Left ventricle myocardium inferior (tissue), 1 donor: Measurements from ENCODE around the gene CSRP3. TPM values are rescaled to one million over a fixed set of nuclear protein-coding genes. Genes with fewer than 3 reads are reported as not detected.

Source experiments
- DNase-seq: peaks from one replicate; pipeline ENCODE4 v3.0.0-alpha.2; 2020
- H3K27ac ChIP-seq: fragments of 200-600 bp; replicated peaks from 2 replicates; pipeline ENCODE4 v1.8.0; 2021
- H3K27me3 ChIP-seq: fragments of 200-600 bp; 2 replicates; pipeline ENCODE4 v1.8.0; 2021; ENCODE audit warnings: low read depth
- H3K36me3 ChIP-seq: fragments of 200-600 bp; 2 replicates; pipeline ENCODE4 v1.8.0; 2021
- H3K4me1 ChIP-seq: fragments of 200-600 bp; 2 replicates; pipeline ENCODE4 v1.8.0; 2021
- H3K4me3 ChIP-seq: fragments of 200-600 bp; 2 replicates; pipeline ENCODE4 v1.8.0; 2021; ENCODE audit warnings: mild to moderate bottlenecking, moderate library complexity
- H3K9me3 ChIP-seq: fragments of 200-600 bp; replicated peaks from 2 replicates; pipeline ENCODE4 v1.8.0; 2021
- CTCF ChIP-seq: fragments of 200-600 bp; IDR thresholded peaks from 2 replicates; pipeline ENCODE4 v1.8.0; 2021; ENCODE audit warnings: antibody characterized with exemption, mild to moderate bottlenecking, borderline replicate concordance
- intact Hi-C: fragments of 100-400 bp; cut with micrococcal nuclease; formaldehyde crosslinking; loops from one replicate; pipeline ENCODE4 v1.11.0; 2022
- total RNA-seq: library from RNA; stranded (reverse); fragmentation: NEBNext Ultra II Directional; extraction: Animal tissue kit (Norgen Biotek cat#: 25700); gene quantifications from one replicate; pipeline ENCODE4 v1.2.1, GENCODE V29; 2021
- donor health status: DM: no; HTN: yes; CAD: no; lungs with severe emphysema.

Gene CSRP3
- total RNA-seq, 1 donor from 2014 or later = 2,290 TPM

- TF ChIP-seq CTCF = no peak
- DNase-seq = no peak
- no peak overlapping the region for H3K4me3 ChIP-seq
- H3K27me3 ChIP-seq = peaks cover 59% of the 10 kb centered on the region
- H3K27ac ChIP-seq = no peak overlapping the region
- H3K36me3 ChIP-seq = no peaks in the 10 kb centered on the region
- intact Hi-C loops = no loop called here
- peaks cover 27% of the 10 kb centered on the region for H3K4me1 ChIP-seq
- no peaks in the 10 kb centered on the region for H3K9me3 ChIP-seq
Measured at GRCh38 chr11:19244084-19244483, 42.3 kb upstream of the CSRP3 start.

GRCh38 chr11:19243613-19244012 lies 41.8 kb upstream of the CSRP3 start:
- Histone ChIP-seq H3K27ac (no peak overlapping the region), H3K36me3 (no peaks in the 10 kb centered on the region), H3K4me1 (peaks cover 32% of the 10 kb centered on the region), H3K9me3 (no peaks in the 10 kb centered on the region), H3K27me3 (peaks cover 59% of the 10 kb centered on the region), H3K4me3 (no peak overlapping the region)
- DNase-seq = no peak
- no peak for TF ChIP-seq CTCF
- intact Hi-C loops = no loop called here

- Histone ChIP-seq H3K4me1 (peaks cover 36% of the 10 kb centered on the region), H3K4me3 (no peak overlapping the region), H3K9me3 (no peaks in the 10 kb centered on the region), H3K27ac (no peak overlapping the region), H3K36me3 (no peaks in the 10 kb centered on the region), H3K27me3 (peaks cover 59% of the 10 kb centered on the region)
- no peak for TF ChIP-seq CTCF
- intact Hi-C loops = no loop called here
- no peak for DNase-seq
Measured at GRCh38 chr11:19243143-19243542, 41.4 kb upstream of the CSRP3 start.

- intact Hi-C loops = no loop called here
- H3K27ac ChIP-seq = no peak overlapping the region
- DNase-seq = no peak
- no peaks in the 10 kb centered on the region for H3K9me3 ChIP-seq
- no peaks in the 10 kb centered on the region for H3K36me3 ChIP-seq
- peaks cover 59% of the 10 kb centered on the region for H3K27me3 ChIP-seq
- H3K4me1 ChIP-seq = peaks cover 37% of the 10 kb centered on the region
- H3K4me3 ChIP-seq = peak overlapping the region; percentile 87
- no peak for TF ChIP-seq CTCF
Measured at GRCh38 chr11:19242179-19242932, 40.6 kb upstream of the CSRP3 start.

- H3K4me3 ChIP-seq = peak overlapping the region; percentile 87
- no peaks in the 10 kb centered on the region for H3K9me3 ChIP-seq
- no peak overlapping the region for H3K27ac ChIP-seq
- peaks cover 42% of the 10 kb centered on the region for H3K4me1 ChIP-seq
- no peaks in the 10 kb centered on the region for H3K36me3 ChIP-seq
- intact Hi-C loops = no loop called here
- H3K27me3 ChIP-seq = peaks cover 54% of the 10 kb centered on the region
- no peak for TF ChIP-seq CTCF
- peak; percentile 30 for DNase-seq
Measured at GRCh38 chr11:19241260-19242178, 39.7 kb upstream of the CSRP3 start.
